Trophoblast cell (in vitro differentiated cells and primary cell): ENCODE results near the gene NLRC3. TPM values are rescaled to one million over a fixed set of nuclear protein-coding genes. Genes with fewer than 3 reads are reported as not detected.

Experiments used
- DNase-seq, 2 donors: peaks; one replicate each; pipeline ENCODE4 v3.0.0-alpha.2; 2016
- H2AFZ ChIP-seq: 2 replicates; pipeline ENCODE4 v1.6.1; 2013; ENCODE audit warnings: low read length, moderate library complexity, mild to moderate bottlenecking; ENCODE audit not compliant: insufficient read depth, poor library complexity
- H2AK5ac ChIP-seq: 2 replicates; pipeline ENCODE4 v1.6.1; 2013; ENCODE audit warnings: mild to moderate bottlenecking, low read length
- H2BK120ac ChIP-seq: 2 replicates; pipeline ENCODE4 v1.6.1; 2013; ENCODE audit warnings: low read length, mild to moderate bottlenecking, moderate library complexity; ENCODE audit not compliant: insufficient read depth, poor library complexity
- H2BK12ac ChIP-seq: 2 replicates; pipeline ENCODE4 v1.6.1; 2013; ENCODE audit warnings: mild to moderate bottlenecking, low read length, moderate library complexity
- H2BK5ac ChIP-seq: 2 replicates; pipeline ENCODE4 v1.6.1; 2013; ENCODE audit warnings: low read length, low read depth, moderate library complexity, mild to moderate bottlenecking; ENCODE audit not compliant: poor library complexity
- H3K14ac ChIP-seq: 2 replicates; pipeline ENCODE4 v1.6.1; 2013; ENCODE audit warnings: mild to moderate bottlenecking, low read length
- H3K18ac ChIP-seq: 2 replicates; pipeline ENCODE4 v1.6.1; 2013; ENCODE audit warnings: mild to moderate bottlenecking, low read length
- H3K23ac ChIP-seq: 2 replicates; pipeline ENCODE4 v1.6.1; 2013; ENCODE audit warnings: low read length
- H3K27ac ChIP-seq: 2 replicates; pipeline ENCODE4 v1.5.1; 2013; ENCODE audit warnings: low read depth, mild to moderate bottlenecking, inconsistent platforms, low read length, moderate library complexity
- H3K27me3 ChIP-seq: 2 replicates; pipeline ENCODE4 v1.6.1; 2013; ENCODE audit warnings: inconsistent platforms, mild to moderate bottlenecking, low read length, moderate library complexity; ENCODE audit not compliant: insufficient read depth
- H3K36me3 ChIP-seq, 2 experiments: 1 replicate in 1 of 2; 2 replicates in 1 of 2; pipeline ENCODE4 v1.6.1; 2013; ENCODE audit warnings: low read length in 2 of 2, mild to moderate bottlenecking in 2 of 2, moderate library complexity in 1 of 2; ENCODE audit not compliant: insufficient read depth in 2 of 2, control insufficient read depth in 1 of 2
- H3K4ac ChIP-seq: 2 replicates; pipeline ENCODE4 v1.6.1; 2013; ENCODE audit warnings: low read depth, mild to moderate bottlenecking, low read length, moderate library complexity
- H3K4me1 ChIP-seq, 2 experiments: 1 replicate in 1 of 2; 2 replicates in 1 of 2; pipeline ENCODE4 v1.6.1; 2013; ENCODE audit warnings: low read length in 2 of 2, mild to moderate bottlenecking in 2 of 2, moderate library complexity in 1 of 2; ENCODE audit not compliant: insufficient read depth in 2 of 2, control insufficient read depth in 1 of 2
- H3K4me2 ChIP-seq: 2 replicates; pipeline ENCODE4 v1.6.1; 2013; ENCODE audit warnings: inconsistent platforms, mild to moderate bottlenecking, low read length, moderate library complexity
- H3K4me3 ChIP-seq: 2 replicates; pipeline ENCODE4 v1.5.1; 2013; ENCODE audit warnings: mild to moderate bottlenecking, low read depth, low read length, inconsistent platforms
- H3K79me1 ChIP-seq: one replicate; pipeline ENCODE4 v1.6.1; 2013; ENCODE audit warnings: low read length
- H3K79me2 ChIP-seq: 2 replicates; pipeline ENCODE4 v1.6.1; 2013; ENCODE audit warnings: low read length, mild to moderate bottlenecking; ENCODE audit not compliant: control insufficient read depth, insufficient read depth, poor library complexity
- H3K9ac ChIP-seq: 2 replicates; pipeline ENCODE4 v1.6.1; 2013; ENCODE audit warnings: mild to moderate bottlenecking, low read length
- H3K9me3 ChIP-seq: 2 replicates; pipeline ENCODE4 v1.6.1; 2013; ENCODE audit warnings: low read depth, mild to moderate bottlenecking, control low read depth, inconsistent platforms, low read length; ENCODE audit not compliant: insufficient read depth
- H4K12ac ChIP-seq: 2 replicates; pipeline ENCODE4 v1.6.1; 2013; ENCODE audit warnings: low read depth, mild to moderate bottlenecking, low read length, moderate library complexity
- H4K8ac ChIP-seq: 2 replicates; pipeline ENCODE4 v1.6.1; 2013; ENCODE audit warnings: low read depth, mild to moderate bottlenecking, low read length, moderate library complexity
- H4K91ac ChIP-seq: one replicate; pipeline ENCODE4 v1.6.1; 2013; ENCODE audit warnings: low read depth, mild to moderate bottlenecking, low read length, moderate library complexity
- WGBS: extraction: QIAGEN DNeasy Blood & Tissue Kit; methylation state at CpG from one replicate; pipeline ENCODE4 v1.1.7; 2013; ENCODE audit warnings: missing lambda C conversion rate; ENCODE audit not compliant: insufficient read length, insufficient coverage; ENCODE audit errors: extremely low coverage; 5-methylcytosine and 5-hydroxymethylcytosine counted together
- polyA plus RNA-seq: library from polyadenylated mRNA; stranded (reverse); fragments of 200-250 nt; gene quantifications from 2 replicates; pipeline ENCODE4 v1.2.3, GENCODE V29; 2013

The NLRC3 gene, protein sequence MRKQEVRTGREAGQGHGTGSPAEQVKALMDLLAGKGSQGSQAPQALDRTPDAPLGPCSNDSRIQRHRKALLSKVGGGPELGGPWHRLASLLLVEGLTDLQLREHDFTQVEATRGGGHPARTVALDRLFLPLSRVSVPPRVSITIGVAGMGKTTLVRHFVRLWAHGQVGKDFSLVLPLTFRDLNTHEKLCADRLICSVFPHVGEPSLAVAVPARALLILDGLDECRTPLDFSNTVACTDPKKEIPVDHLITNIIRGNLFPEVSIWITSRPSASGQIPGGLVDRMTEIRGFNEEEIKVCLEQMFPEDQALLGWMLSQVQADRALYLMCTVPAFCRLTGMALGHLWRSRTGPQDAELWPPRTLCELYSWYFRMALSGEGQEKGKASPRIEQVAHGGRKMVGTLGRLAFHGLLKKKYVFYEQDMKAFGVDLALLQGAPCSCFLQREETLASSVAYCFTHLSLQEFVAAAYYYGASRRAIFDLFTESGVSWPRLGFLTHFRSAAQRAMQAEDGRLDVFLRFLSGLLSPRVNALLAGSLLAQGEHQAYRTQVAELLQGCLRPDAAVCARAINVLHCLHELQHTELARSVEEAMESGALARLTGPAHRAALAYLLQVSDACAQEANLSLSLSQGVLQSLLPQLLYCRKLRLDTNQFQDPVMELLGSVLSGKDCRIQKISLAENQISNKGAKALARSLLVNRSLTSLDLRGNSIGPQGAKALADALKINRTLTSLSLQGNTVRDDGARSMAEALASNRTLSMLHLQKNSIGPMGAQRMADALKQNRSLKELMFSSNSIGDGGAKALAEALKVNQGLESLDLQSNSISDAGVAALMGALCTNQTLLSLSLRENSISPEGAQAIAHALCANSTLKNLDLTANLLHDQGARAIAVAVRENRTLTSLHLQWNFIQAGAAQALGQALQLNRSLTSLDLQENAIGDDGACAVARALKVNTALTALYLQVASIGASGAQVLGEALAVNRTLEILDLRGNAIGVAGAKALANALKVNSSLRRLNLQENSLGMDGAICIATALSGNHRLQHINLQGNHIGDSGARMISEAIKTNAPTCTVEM
- polyA plus RNA-seq = 0.01 and 0.08 TPM in 2 replicates

DNA sequence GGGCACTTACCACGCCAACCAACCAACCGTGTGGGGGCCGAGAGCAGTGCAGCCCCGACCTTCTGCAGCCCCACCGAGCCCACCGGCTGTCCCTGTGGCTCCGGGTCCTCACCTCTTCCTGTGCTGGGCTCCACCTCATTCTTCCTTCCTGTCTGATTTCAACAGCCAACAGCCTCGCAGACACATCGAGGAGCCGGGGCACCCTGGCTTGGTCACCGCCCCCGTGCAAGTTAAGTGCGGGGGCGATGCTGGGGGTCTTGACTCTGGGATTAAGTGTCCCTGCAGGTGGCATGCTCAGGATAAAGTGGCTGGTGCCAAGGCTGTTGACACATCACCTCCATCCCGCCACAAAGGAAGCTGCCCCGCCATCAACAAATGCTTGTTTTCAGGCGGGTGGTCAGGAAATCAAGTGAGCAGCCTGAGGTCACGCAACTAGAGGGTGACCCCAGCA is at the start of gene NLRC3:
NLRC3 (minus strand) TSS at position 102 of the 451 bp plus-strand sequence. CDS start 12,367 bp downstream, outside the sequence.
- Histone ChIP-seq H3K36me3 (peaks cover 3 to 5% of the 10 kb centered on the region in 2 experiments), H3K14ac (no peak within 1 kb of the TSS), H3K4me1 (peaks cover 0 to 3% of the 10 kb centered on the region in 2 experiments), H4K8ac (no peak within 1 kb of the TSS), H3K4me2 (no peak within 1 kb of the TSS), H2BK120ac (no peak within 1 kb of the TSS), H2BK5ac (no peak within 1 kb of the TSS), H2BK12ac (no peak within 1 kb of the TSS), H4K12ac (no peak within 1 kb of the TSS), H3K9ac (no peak within 1 kb of the TSS), H4K91ac (no peak within 1 kb of the TSS), H3K9me3 (no peaks in the 10 kb centered on the region), H3K79me2 (no peaks in the 10 kb centered on the region), H2AK5ac (no peak within 1 kb of the TSS), H3K4me3 (no peak within 1 kb of the TSS), H3K27me3 (no peaks in the 10 kb centered on the region), H3K79me1 (no peaks in the 10 kb centered on the region), H3K27ac (no peak within 1 kb of the TSS), H3K18ac (no peak within 1 kb of the TSS), H3K4ac (no peak within 1 kb of the TSS), H2AFZ (no peak within 1 kb of the TSS), H3K23ac (no peak within 1 kb of the TSS)
- DNase-seq = no peak
- WGBS = no CpG with 5 or more reads among the region's 18 CpGs

DNA sequence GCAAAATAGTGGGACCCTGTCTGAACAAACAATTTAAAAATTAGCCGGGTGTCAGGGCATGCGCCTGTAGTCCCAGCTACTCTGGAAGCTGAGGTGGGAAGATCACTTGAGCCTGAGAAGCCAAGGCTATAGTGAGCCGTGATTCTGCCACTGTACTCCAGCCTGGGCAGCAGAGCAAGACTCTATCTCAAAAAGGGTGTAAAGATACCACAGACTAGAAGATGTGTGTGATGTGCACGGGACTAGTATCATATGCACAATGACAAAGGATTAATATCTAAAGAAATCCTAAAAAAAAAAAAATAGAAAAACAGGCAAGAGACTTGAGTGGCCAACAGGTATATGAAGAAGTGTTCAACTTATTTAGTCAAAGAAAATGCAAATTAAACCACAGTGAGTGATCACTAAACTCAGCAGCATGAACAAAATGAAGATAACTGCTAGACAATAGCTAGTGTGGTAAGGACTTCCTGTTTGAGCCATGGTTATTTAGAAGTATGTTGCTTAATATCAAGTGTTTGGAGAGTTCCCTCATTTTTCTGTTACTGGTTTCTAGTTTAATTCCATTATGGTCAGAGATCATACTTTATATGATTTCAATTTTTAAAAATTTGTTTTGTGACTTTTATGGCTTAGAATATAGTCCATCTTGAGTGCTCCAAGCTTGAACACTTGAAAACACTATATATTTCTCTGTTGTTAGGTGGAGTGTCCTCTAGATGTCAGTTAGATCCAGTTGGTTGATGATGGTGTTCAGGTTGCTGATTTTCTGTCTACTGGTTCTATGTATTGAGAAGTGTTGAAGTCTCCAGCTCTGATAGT is 48.9 kb upstream of the NLRC3 start:
- Histone ChIP-seq H4K8ac (no peak overlapping the region), H3K18ac (no peak overlapping the region), H3K4ac (no peak overlapping the region), H3K9me3 (no peaks in the 10 kb centered on the region), H4K91ac (no peak overlapping the region), H3K9ac (no peak overlapping the region), H3K79me1 (no peaks in the 10 kb centered on the region), H2BK120ac (no peak overlapping the region), H3K79me2 (no peaks in the 10 kb centered on the region), H3K4me2 (no peak overlapping the region), H3K23ac (no peak overlapping the region), H3K4me1 (no peaks in the 10 kb centered on the region), H3K36me3 (no peaks in the 10 kb centered on the region), H2AFZ (no peak overlapping the region), H2BK12ac (no peak overlapping the region), H2BK5ac (no peak overlapping the region), H2AK5ac (no peak overlapping the region), H3K4me3 (no peak overlapping the region), H3K14ac (no peak overlapping the region), H3K27me3 (peaks cover 3% of the 10 kb centered on the region), H3K27ac (no peak overlapping the region), H4K12ac (no peak overlapping the region)
- no peak for DNase-seq
- no CpG with 5 or more reads among the region's 4 CpGs for WGBS

DNA sequence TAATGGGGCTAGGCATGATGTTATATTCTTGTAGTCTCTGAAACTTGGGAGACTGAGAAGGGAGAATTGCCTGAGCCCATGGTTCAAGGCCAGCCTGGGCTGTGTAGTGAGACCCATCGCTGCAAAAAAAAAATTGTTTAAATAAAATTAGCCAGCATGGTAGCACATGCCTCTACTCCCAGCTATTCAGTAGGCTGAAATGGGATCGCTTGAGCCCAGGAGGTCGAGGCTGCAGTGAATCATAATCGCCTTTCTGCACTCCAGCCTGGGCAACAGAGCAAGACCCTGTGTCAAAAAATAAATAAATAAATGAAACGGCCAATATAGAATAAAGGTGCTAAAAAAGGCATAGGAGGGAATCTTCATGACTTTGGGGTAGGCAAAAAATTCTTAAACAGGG is 48.1 kb upstream of the NLRC3 start:
- Histone ChIP-seq H3K4me3 (no peak overlapping the region), H3K79me1 (no peaks in the 10 kb centered on the region), H4K91ac (no peak overlapping the region), H4K12ac (peak overlapping the region; percentile 62), H3K36me3 (no peaks in the 10 kb centered on the region), H2BK120ac (no peak overlapping the region), H4K8ac (no peak overlapping the region), H3K14ac (no peak overlapping the region), H3K27ac (no peak overlapping the region), H3K4me1 (no peaks in the 10 kb centered on the region), H3K9me3 (no peaks in the 10 kb centered on the region), H3K27me3 (peaks cover 3% of the 10 kb centered on the region), H3K23ac (no peak overlapping the region), H3K18ac (no peak overlapping the region), H2AFZ (no peak overlapping the region), H3K4ac (no peak overlapping the region), H2AK5ac (no peak overlapping the region), H2BK5ac (no peak overlapping the region), H3K9ac (no peak overlapping the region), H2BK12ac (no peak overlapping the region), H3K79me2 (no peaks in the 10 kb centered on the region), H3K4me2 (no peak overlapping the region)
- DNase-seq = peak in 1 of 2 donors; percentile 57
- no CpG with 5 or more reads among the region's 5 CpGs for WGBS

DNA sequence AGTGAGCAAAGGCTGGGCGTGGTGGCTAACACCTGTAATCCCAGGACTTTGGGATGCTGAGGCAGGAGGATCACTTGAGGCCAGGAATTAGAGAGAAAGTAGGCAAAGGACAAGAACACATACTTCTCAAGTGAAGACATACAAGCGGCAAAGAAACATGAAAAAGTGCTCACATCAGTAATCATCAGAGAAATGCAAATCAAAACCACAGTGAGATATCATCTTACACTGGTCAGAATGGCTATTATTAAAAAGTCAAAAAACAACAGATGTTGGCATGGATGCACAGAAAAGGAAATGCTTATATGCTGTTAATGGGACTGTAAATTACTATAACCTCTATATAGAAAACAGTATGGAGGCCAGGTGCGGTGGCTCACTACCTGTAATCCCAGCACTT is 46.4 kb upstream of the NLRC3 start:
- H4K91ac ChIP-seq = no peak overlapping the region

More for the DNA sequence above, 46.4 kb upstream of the NLRC3 start:
- Histone ChIP-seq H3K79me2 (no peaks in the 10 kb centered on the region), H4K8ac (no peak overlapping the region), H2AFZ (no peak overlapping the region), H3K36me3 (no peaks in the 10 kb centered on the region), H3K9me3 (no peaks in the 10 kb centered on the region), H2BK12ac (no peak overlapping the region), H3K4me3 (no peak overlapping the region), H3K9ac (no peak overlapping the region), H3K27ac (no peak overlapping the region), H3K27me3 (peaks cover 3% of the 10 kb centered on the region), H4K12ac (no peak overlapping the region), H3K18ac (no peak overlapping the region), H3K23ac (no peak overlapping the region), H3K79me1 (no peaks in the 10 kb centered on the region), H2AK5ac (no peak overlapping the region), H3K4me1 (no peaks in the 10 kb centered on the region), H3K4ac (no peak overlapping the region), H2BK120ac (no peak overlapping the region), H2BK5ac (no peak overlapping the region), H3K14ac (no peak overlapping the region), H3K4me2 (no peak overlapping the region)
- DNase-seq = no peak
- WGBS = no CpG with 5 or more reads among the region's 3 CpGs
